HUES64 (cell line): ENCODE data around the gene HGF.

Experiments
- H3K27ac ChIP-seq: 2 replicates; pipeline ENCODE4 v1.7.0; 2013; ENCODE audit warnings: low read depth, low read length, inconsistent platforms
- H3K27me3 ChIP-seq: 2 replicates; pipeline ENCODE4 v1.6.1; 2013; ENCODE audit warnings: mild to moderate bottlenecking, low read length; ENCODE audit not compliant: insufficient read depth
- H3K36me3 ChIP-seq: 2 replicates; pipeline ENCODE4 v1.6.1; 2013; ENCODE audit warnings: mild to moderate bottlenecking, low read length; ENCODE audit not compliant: insufficient read depth
- H3K4me1 ChIP-seq: 2 replicates; pipeline ENCODE4 v1.6.1; 2013; ENCODE audit warnings: mild to moderate bottlenecking, low read length, moderate library complexity; ENCODE audit not compliant: insufficient read depth
- H3K4me3 ChIP-seq: 2 replicates; pipeline ENCODE4 v1.5.1; 2013; ENCODE audit warnings: mild to moderate bottlenecking, low read length, moderate library complexity
- H3K9ac ChIP-seq: 2 replicates; pipeline ENCODE4 v1.6.1; 2013; ENCODE audit warnings: mild to moderate bottlenecking, low read depth, low read length
- H3K9me3 ChIP-seq: 2 replicates; pipeline ENCODE4 v1.6.1; 2013; ENCODE audit warnings: low read depth, low read length; ENCODE audit not compliant: insufficient read depth
- WGBS: fragments of 150-250, 120-280 bp; methylation state at CpG from one replicate; pipeline ENCODE4 v1.1.7; 2013; ENCODE audit warnings: missing lambda C conversion rate; 5-methylcytosine and 5-hydroxymethylcytosine counted together

The HGF gene

DNA sequence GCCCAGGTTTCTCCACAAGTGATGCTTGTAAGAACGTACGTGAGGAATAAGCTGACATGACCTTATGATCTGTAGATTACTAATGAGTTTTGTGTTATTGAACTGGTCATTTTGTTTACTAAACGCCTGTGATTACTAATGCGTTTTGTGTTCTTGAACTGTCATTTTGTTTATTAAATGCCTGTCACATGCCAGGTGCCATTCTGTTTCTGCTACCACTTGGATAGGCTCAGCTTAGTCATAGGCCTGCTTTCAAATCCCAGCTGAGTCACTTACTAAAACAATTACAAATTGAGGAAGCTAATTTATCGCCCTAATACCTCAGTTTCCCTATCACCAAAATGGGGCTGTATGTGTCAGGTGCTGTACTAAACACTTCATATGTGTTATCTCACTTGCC is 4.7 kb upstream of the HGF start:
- H3K4me1 ChIP-seq = peaks cover 4% of the 10 kb centered on the region; the same call in 1 of the 2 replicates

DNA sequence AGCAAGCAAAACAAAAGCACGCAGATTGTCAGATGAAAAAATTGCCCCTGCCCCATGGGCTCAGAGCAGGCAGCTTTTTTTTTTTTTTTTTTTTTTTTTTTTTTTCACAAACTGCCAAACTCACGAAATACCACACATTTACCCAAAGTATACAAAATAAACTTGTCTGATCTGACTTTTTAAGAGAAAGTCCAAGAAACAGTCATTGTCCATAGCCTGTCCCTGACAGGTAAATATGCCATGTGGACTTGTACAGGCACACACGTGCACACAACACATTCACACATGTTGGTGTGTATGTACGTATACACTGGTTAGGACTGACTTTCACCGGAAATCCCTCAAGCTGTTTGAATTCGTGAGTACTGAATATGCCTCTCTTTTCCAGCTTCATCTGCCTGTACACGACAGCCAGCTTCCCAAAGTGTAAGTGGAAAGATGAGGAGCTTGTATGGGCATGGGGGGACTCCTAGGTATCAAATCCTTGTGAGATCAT is 929 bp upstream of the HGF start:
- H3K9ac ChIP-seq = no peak overlapping the region
- no peaks in the 10 kb centered on the region for H3K36me3 ChIP-seq
- H3K9me3 ChIP-seq = no peaks in the 10 kb centered on the region
- WGBS = 94% methylated on average over 7 of the region's 7 CpGs
- H3K4me1 ChIP-seq = peaks cover 10% of the 10 kb centered on the region; the same call in 1 of the 2 replicates
- H3K4me3 ChIP-seq = no peak overlapping the region
- no peak overlapping the region for H3K27ac ChIP-seq
- H3K27me3 ChIP-seq = no peaks in the 10 kb centered on the region

More for the DNA sequence above, 4.7 kb upstream of the HGF start:
- Histone ChIP-seq H3K4me3 (no peak overlapping the region), H3K27me3 (no peaks in the 10 kb centered on the region), H3K36me3 (no peaks in the 10 kb centered on the region), H3K9me3 (no peaks in the 10 kb centered on the region), H3K27ac (no peak overlapping the region), H3K9ac (no peak overlapping the region)
- WGBS = 95% methylated on average over 5 of the region's 5 CpGs

DNA sequence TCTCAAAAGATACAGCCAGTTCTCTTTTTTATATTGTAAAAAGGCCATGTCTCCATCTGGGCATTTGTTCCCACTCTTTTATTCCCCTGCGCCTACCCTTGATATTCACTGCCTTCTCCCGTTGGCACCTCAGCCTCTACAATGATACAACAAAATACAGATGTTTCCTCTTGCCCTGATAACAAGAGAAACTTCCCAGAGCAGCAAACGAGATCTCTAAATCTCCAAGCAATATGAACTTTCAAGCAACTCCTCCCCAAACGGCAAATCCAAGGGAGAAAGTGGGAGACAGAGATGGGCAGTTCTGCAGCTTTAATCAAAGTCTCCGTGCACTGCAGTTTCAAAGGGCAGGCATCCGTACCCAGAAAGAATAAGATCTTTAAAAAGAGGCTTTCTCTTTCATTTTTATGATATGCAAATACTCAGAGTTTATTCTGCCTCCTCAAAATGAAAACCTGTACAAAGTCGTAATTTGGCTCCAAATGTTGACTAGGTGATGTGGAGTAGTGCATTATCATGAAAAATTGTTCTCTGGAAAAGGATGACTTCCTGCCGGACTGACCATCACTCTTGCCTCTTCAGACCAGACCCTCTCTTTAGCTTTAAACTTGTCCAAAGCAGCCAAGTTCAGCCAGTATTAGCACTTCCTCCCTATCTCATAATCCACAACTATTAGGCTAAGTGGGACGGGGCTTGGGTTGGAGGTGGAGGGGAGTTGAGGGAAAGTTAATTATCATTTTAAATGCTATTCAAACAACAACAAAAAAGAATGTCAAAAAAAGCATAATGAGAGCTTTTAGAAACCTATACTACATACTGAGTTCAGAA is 682 bp downstream of the HGF start:
- H3K9me3 ChIP-seq = no peaks in the 10 kb centered on the region
- H3K27ac ChIP-seq = no peak overlapping the region

DNA sequence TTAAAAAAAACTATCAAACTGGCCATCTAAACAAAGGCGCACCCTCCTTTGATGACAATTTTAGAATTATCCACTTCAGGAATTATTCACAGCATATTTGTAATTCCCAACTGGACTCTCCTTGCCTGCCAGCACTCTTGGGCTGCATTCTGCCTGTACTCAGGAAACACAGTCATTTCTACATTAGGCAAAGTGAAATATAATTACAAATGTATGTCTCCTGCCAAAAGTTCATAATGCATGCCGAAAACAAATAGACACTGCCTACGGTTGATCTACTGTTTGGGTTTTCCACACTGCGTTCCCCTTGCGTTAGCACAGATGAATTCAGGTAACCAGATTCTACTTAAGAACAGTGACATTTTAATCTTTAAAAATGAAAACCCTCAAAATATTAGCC is 1.9 kb downstream of the HGF start:
- Histone ChIP-seq H3K36me3 (no peaks in the 10 kb centered on the region), H3K4me3 (no peak overlapping the region), H3K27ac (no peak overlapping the region), H3K27me3 (no peaks in the 10 kb centered on the region), H3K9ac (no peak overlapping the region), H3K4me1 (peaks cover 11% of the 10 kb centered on the region; the same call in 1 of the 2 replicates), H3K9me3 (no peaks in the 10 kb centered on the region)
- WGBS = 97% methylated on average over 5 of the region's 5 CpGs

More for the DNA sequence above, 682 bp downstream of the HGF start:
- no peak overlapping the region for H3K9ac ChIP-seq
- WGBS = 79% methylated on average over 8 of the region's 9 CpGs
- H3K27me3 ChIP-seq = no peaks in the 10 kb centered on the region
- H3K36me3 ChIP-seq = no peaks in the 10 kb centered on the region
- no peak overlapping the region for H3K4me3 ChIP-seq
- peaks cover 10% of the 10 kb centered on the region; the same call in 1 of the 2 replicates for H3K4me1 ChIP-seq

DNA sequence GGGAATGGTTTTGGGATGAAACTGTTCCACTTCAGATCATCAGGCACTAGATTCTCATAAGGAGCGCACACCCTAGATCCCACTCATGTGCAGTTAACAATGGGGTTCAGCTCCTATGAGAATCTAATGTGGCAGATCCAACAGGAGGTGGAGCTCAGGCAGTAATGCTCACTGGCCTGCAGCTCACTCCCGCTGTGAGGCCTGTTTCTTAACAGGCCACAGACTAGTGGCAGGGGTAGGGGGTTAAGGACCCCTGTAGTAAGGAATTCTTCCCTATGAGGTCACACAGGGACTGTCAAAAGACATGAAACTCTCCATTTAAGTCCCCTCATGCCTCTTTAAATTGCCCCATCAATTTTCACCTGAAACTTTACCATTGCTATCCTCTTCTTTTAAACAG is 8.0 kb downstream of the HGF start:
- Histone ChIP-seq H3K36me3 (no peaks in the 10 kb centered on the region), H3K4me1 (peaks cover 18% of the 10 kb centered on the region), H3K9me3 (no peaks in the 10 kb centered on the region), H3K9ac (no peak overlapping the region), H3K27me3 (no peaks in the 10 kb centered on the region), H3K27ac (no peak overlapping the region), H3K4me3 (no peak overlapping the region)
- WGBS = 48% methylated on average over 2 of the region's 2 CpGs

DNA sequence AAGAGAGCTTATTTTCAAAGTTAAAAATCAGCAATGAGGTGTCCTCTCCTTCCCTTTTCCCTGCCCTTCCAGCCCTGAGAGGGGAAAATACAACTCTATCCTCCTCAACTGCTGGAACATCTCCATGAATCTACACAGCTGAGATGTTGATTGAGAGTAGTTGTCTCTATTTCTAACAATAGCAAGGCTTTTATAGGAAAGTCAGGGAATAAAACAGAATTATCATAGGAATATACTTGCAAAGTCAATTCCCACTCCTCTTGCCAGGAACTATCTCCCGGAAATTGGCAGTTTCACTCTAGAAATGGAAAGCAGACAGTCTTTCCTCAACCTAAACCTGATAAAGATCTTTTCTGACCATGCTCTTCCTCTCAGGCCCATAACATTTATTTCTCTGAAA is 8.8 kb downstream of the HGF start:
- WGBS = 92% methylated on average over 1 of the region's 1 CpG
- no peaks in the 10 kb centered on the region for H3K9me3 ChIP-seq
- H3K4me3 ChIP-seq = no peak overlapping the region
- no peak overlapping the region for H3K27ac ChIP-seq
- H3K27me3 ChIP-seq = no peaks in the 10 kb centered on the region
- no peak overlapping the region for H3K9ac ChIP-seq
- no peaks in the 10 kb centered on the region for H3K36me3 ChIP-seq
- peaks cover 18% of the 10 kb centered on the region for H3K4me1 ChIP-seq

DNA sequence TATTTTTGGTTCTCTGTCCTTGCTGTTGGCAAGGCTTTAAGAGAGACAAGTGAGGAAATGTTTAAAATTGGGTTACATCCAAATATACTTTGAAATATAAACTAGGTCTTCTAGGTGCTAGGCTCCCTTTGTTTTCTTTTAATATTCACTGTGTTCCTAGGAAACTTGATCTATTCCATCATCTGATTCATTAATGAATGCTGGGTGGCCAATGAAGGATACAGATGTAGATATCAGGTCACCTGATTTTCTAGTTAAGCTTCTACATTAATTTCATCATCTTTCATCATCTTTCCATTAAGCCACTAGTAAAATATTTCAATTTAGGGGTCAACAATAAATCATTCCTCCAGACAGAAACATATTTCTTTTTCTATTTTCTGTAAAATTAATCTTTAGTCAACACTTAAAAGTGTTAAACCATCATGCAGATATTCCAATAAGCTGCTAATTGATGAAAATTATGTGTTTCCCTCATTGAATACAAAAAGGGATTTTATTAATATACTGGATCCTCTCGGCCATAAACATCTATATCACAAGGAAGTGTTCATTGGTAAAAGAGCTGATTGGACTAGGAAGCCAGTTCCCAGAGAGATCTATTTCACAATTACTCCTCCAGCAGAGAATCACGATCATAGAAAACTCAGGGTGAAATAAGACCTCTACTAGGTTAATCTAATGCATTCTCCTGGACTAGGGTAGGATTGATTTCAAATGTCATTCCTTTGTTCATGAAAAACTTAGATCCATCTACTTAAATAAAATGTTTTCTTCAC is 14.7 kb downstream of the HGF start:
- Histone ChIP-seq H3K27me3 (no peaks in the 10 kb centered on the region), H3K4me1 (peaks cover 25% of the 10 kb centered on the region), H3K27ac (no peak overlapping the region), H3K9me3 (no peaks in the 10 kb centered on the region), H3K9ac (no peak overlapping the region), H3K36me3 (no peaks in the 10 kb centered on the region), H3K4me3 (no peak overlapping the region)
- no CpG with 5 or more reads among the region's 2 CpGs for WGBS

DNA sequence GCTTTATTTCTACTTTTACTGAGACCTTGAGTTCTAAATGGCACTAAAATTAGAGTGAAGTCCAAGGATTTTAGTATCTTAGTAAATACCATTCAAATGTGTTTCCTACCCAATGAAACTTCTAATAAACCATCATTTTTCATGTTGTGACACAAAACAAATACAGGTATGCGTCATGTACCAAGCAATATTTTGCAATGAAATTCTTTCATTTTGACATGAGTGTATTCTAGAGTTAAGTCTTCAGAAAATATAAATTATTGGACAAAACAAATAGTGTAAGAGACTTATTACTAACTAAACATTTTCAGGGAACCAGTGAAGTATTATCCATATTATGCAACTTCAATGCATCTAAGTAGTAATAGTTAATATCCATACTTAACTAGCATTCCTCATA is 16.5 kb downstream of the HGF start:
- H3K9ac ChIP-seq = no peak overlapping the region
- no peak overlapping the region for H3K4me3 ChIP-seq
- H3K9me3 ChIP-seq = no peaks in the 10 kb centered on the region
- H3K4me1 ChIP-seq = peaks cover 25% of the 10 kb centered on the region
- WGBS = 100% methylated on average over 1 of the region's 1 CpG
- no peaks in the 10 kb centered on the region for H3K36me3 ChIP-seq
- H3K27ac ChIP-seq = no peak overlapping the region
- H3K27me3 ChIP-seq = no peaks in the 10 kb centered on the region

DNA sequence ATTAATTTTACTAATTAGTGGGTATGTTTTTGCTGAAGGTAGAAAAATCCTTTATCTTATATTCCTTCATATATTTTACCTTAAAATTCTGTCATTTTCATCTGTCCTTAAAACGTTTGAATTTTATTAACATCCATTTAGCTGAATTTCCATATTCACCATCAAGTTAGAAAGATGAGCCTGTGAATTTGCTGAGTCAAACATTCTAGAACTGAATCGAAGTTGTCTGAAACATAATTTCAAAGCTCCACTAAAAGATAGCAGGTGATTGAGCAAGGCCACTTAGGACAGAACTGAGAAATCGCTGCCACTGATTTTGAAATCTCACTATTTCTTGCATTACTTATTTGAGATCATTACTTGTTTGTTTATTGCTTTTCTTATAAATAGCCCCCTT is 17.5 kb downstream of the HGF start:
- H3K4me1 ChIP-seq = peaks cover 25% of the 10 kb centered on the region
- WGBS = 85% methylated on average over 3 of the region's 3 CpGs
- no peak overlapping the region for H3K4me3 ChIP-seq
- no peaks in the 10 kb centered on the region for H3K9me3 ChIP-seq
- no peak overlapping the region for H3K9ac ChIP-seq
- no peaks in the 10 kb centered on the region for H3K27me3 ChIP-seq
- peak overlapping the region; percentile 44; the same call in 1 of the 2 replicates for H3K27ac ChIP-seq
- no peaks in the 10 kb centered on the region for H3K36me3 ChIP-seq

DNA sequence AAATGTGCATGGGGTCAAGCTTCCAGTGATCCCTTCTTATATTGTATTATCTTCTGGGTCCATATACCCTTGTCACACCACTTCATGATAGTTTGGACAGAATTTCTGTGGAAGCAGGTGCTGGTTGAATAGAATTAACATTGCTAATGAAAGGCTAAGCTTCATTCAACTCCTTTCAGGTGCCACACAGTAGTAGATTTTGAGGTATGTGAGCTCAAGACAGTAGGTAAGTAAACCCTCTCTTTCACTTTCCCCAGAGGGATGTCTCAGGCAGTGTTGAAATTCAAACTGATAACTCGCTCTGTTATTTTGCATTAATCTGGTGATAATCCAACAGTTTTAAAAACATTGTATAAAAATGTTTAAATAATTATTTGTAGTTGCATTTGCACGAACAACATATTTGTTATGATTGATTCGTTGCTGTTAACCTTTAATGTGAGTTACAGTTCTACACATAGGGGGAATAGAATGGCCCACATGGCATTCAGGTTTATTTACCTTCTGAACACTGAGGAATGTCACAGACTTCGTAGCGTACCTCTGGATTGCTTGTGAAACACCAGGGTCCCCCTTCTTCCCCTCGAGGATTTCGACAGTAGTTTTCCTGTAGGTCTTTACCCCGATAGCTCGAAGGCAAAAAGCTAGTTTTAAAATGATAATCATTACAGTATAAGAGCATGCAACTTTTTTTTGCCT is 18.1 kb downstream of the HGF start:
- peak overlapping the region; percentile 44; the same call in 1 of the 2 replicates for H3K27ac ChIP-seq

DNA sequence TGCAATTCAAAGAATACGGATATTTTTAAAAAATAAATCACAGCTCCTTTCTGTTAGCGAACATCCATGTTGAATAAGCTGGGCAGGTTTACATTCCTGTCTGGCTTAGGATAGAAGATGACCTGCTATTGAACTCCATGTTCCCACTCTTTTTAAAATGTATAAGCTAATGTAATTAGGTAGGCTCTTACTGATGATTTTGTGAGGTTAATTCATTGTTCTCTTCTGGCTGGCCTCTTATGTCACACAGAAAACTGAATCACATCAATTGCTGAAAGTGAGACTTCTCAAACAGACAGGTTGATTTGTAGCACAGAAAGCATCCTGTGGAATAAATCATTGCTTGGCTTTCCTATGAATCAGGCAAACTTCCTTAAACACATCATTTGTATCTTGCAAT is 24.2 kb downstream of the HGF start:
- H3K9ac ChIP-seq = no peak overlapping the region
- no peaks in the 10 kb centered on the region for H3K27me3 ChIP-seq
- H3K9me3 ChIP-seq = no peaks in the 10 kb centered on the region
- H3K36me3 ChIP-seq = no peaks in the 10 kb centered on the region
- H3K4me1 ChIP-seq = no peaks in the 10 kb centered on the region
- no peak overlapping the region for H3K4me3 ChIP-seq
- no peak overlapping the region for H3K27ac ChIP-seq
- whole genome bisulfite sequencing = 100% methylated on average over 2 of the region's 2 CpGs

More for the DNA sequence above, 18.1 kb downstream of the HGF start:
- Histone ChIP-seq H3K9me3 (no peaks in the 10 kb centered on the region), H3K4me1 (peaks cover 25% of the 10 kb centered on the region), H3K4me3 (no peak overlapping the region), H3K36me3 (no peaks in the 10 kb centered on the region), H3K27me3 (no peaks in the 10 kb centered on the region), H3K9ac (no peak overlapping the region)
- 72% methylated on average over 6 of the region's 9 CpGs for WGBS
